HepG2 (cell line): ENCODE measurements around the gene FAM171A2. TPM values are rescaled to one million over a fixed set of nuclear protein-coding genes. Genes with fewer than 3 reads are reported as not detected.

Experiments used
- EED ChIP-seq: sonication (generic); formaldehyde crosslinking; IDR thresholded peaks from 2 replicates; pipeline ENCODE4 v1.5.0; 2020; ENCODE audit warnings: mild to moderate bottlenecking, missing genetic modification reagents
- FOXJ3 ChIP-seq: sonication (generic); formaldehyde crosslinking; IDR thresholded peaks from 2 replicates; pipeline ENCODE4 v1.4.0; 2020; ENCODE audit warnings: missing genetic modification reagents, mild to moderate bottlenecking, borderline replicate concordance
- GLI4 ChIP-seq: sonication (generic); formaldehyde crosslinking; IDR thresholded peaks from 2 replicates; pipeline ENCODE4 v1.5.1; 2020; ENCODE audit warnings: missing genetic modification reagents, mild to moderate bottlenecking, moderate library complexity, borderline replicate concordance
- HIVEP1 ChIP-seq: sonication (generic); formaldehyde crosslinking; IDR thresholded peaks from 2 replicates; pipeline ENCODE4 v1.4.0; 2020; ENCODE audit warnings: mild to moderate bottlenecking, missing genetic modification reagents
- NCOA1 ChIP-seq: sonication (generic); formaldehyde crosslinking; IDR thresholded peaks from 2 replicates; pipeline ENCODE4 v1.9.0; 2021; ENCODE audit warnings: missing genetic modification reagents
- NFYB ChIP-seq: sonication (generic); formaldehyde crosslinking; IDR thresholded peaks from 2 replicates; pipeline ENCODE4 v1.4.0; 2020; ENCODE audit warnings: missing genetic modification reagents
- NRL ChIP-seq: sonication (generic); formaldehyde crosslinking; IDR thresholded peaks from 2 replicates; pipeline ENCODE4 v1.5.0; 2020; ENCODE audit warnings: missing genetic modification reagents, mild to moderate bottlenecking, moderate library complexity, borderline replicate concordance
- RAD51 ChIP-seq: fragments of 450-650 bp; IDR thresholded peaks from 2 replicates; pipeline ENCODE4 v1.6.1; 2016; ENCODE audit warnings: borderline replicate concordance
- RORA ChIP-seq: sonication (generic); formaldehyde crosslinking; IDR thresholded peaks from 2 replicates; pipeline ENCODE4 v1.5.0; 2020; ENCODE audit warnings: mild to moderate bottlenecking, missing genetic modification reagents, moderate library complexity
- ZBTB3 ChIP-seq: sonication (generic); formaldehyde crosslinking; IDR thresholded peaks from 2 replicates; pipeline ENCODE4 v1.4.0; 2020; ENCODE audit warnings: low read depth, mild to moderate bottlenecking, moderate library complexity, missing genetic modification reagents, borderline replicate concordance
- ZNF124 ChIP-seq: sonication (generic); formaldehyde crosslinking; IDR thresholded peaks from 2 replicates; pipeline ENCODE4 v1.4.0; 2020; ENCODE audit warnings: missing genetic modification reagents
- ZNF225 ChIP-seq: sonication (generic); formaldehyde crosslinking; IDR thresholded peaks from 2 replicates; pipeline ENCODE4 v1.4.0; 2020; ENCODE audit warnings: mild to moderate bottlenecking, missing genetic modification reagents
- ZNF292 ChIP-seq: sonication (generic); formaldehyde crosslinking; IDR thresholded peaks from 2 replicates; pipeline ENCODE4 v1.8.1; 2022; ENCODE audit warnings: mild to moderate bottlenecking, low read depth, missing genetic modification reagents, borderline replicate concordance
- ZNF335 ChIP-seq: sonication (generic); formaldehyde crosslinking; IDR thresholded peaks from 2 replicates; pipeline ENCODE4 v1.4.0; 2020; ENCODE audit warnings: missing genetic modification reagents
- ZNF547 ChIP-seq: sonication (generic); formaldehyde crosslinking; IDR thresholded peaks from 2 replicates; pipeline ENCODE4 v1.5.1; 2020; ENCODE audit warnings: mild to moderate bottlenecking, missing genetic modification reagents
- ZNF678 ChIP-seq: sonication (generic); formaldehyde crosslinking; IDR thresholded peaks from 2 replicates; pipeline ENCODE4 v1.4.0; 2020; ENCODE audit warnings: mild to moderate bottlenecking, missing genetic modification reagents
- ZZZ3 ChIP-seq: sonication (generic); formaldehyde crosslinking; IDR thresholded peaks from 2 replicates; pipeline ENCODE4 v1.4.0; 2020; ENCODE audit warnings: missing genetic modification reagents, mild to moderate bottlenecking, borderline replicate concordance
- polyA plus RNA-seq, 8 experiments: library from polyadenylated mRNA; depleted of rRNA in 3 of 8; stranded (reverse) in 7 of 8; unstranded in 1 of 8; fragments of >200 nt; fragmentation: Illumina TruSeq in 4 of 8; extraction: Trizol in 4 of 8; gene quantifications; 2 replicates each; pipeline versions ENCODE4 v1.2.1 to v1.2.3, GENCODE V29; 2011 to 2016; ENCODE audit warnings: low read depth in 4 of 8, missing spikeins in 1 of 8, mixed read lengths in 1 of 8; ENCODE audit not compliant: insufficient read depth in 1 of 8
- total RNA-seq, 5 experiments: library from RNA; depleted of rRNA; stranded (reverse); fragments of >200 nt; fragmentation: Illumina TruSeq; extraction: Trizol; gene quantifications; 2 replicates each; pipeline ENCODE4 v1.2.3, GENCODE V29; 2016; ENCODE audit warnings: low read depth in 1 of 5
- TF ChIP-seq, protein P1 (sequence below): sonication (generic); formaldehyde crosslinking; IDR thresholded peaks from 2 replicates; pipeline ENCODE4 v1.4.0; 2020; ENCODE audit warnings: mild to moderate bottlenecking, missing genetic modification reagents
- TF ChIP-seq, protein P2 (sequence below): sonication (generic); formaldehyde crosslinking; IDR thresholded peaks from 2 replicates; pipeline ENCODE4 v1.5.0; 2020; ENCODE audit warnings: missing genetic modification reagents
- TF ChIP-seq, protein P3 (sequence below): sonication (generic); formaldehyde crosslinking; IDR thresholded peaks from 2 replicates; pipeline ENCODE4 v1.8.1; 2022; ENCODE audit warnings: mild to moderate bottlenecking, missing genetic modification reagents
- TF ChIP-seq, protein P4 (sequence below): sonication (generic); formaldehyde crosslinking; IDR thresholded peaks from 2 replicates; pipeline ENCODE4 v1.5.1; 2020; ENCODE audit warnings: mild to moderate bottlenecking, moderate library complexity, missing genetic modification reagents

The FAM171A2 gene
- total and polyA plus RNA-seq, 2 of the 13 experiments (the other 11 are each of a cell fraction or from before 2014, with no cell fraction given), result 1.8 to 3.6 TPM

DNA sequence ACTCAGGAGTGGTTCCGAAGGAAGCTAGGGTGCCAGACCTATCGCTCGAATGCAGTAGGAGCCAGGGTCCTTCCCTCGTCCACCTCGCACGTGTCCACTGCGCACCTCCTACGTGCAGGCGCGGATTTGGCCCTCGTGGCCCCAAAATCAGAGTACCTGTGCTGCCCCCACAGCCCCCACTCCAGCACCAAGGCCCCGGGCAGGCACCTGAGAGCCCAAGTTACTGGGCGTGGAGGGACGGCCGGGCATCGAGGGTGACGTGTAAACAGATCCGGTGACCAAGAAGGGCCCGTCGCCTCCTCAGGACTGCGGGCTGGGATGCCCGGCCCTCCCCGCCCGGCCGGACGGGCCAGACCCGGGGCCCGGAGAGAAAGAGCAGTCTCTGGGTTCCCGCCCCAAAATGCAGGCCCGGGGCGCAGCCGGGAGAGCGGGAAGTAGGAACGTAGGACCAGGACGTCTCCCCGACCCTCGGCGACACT is 39.5 kb downstream of the FAM171A2 start (continued):
- TF ChIP-seq, protein P1, sequence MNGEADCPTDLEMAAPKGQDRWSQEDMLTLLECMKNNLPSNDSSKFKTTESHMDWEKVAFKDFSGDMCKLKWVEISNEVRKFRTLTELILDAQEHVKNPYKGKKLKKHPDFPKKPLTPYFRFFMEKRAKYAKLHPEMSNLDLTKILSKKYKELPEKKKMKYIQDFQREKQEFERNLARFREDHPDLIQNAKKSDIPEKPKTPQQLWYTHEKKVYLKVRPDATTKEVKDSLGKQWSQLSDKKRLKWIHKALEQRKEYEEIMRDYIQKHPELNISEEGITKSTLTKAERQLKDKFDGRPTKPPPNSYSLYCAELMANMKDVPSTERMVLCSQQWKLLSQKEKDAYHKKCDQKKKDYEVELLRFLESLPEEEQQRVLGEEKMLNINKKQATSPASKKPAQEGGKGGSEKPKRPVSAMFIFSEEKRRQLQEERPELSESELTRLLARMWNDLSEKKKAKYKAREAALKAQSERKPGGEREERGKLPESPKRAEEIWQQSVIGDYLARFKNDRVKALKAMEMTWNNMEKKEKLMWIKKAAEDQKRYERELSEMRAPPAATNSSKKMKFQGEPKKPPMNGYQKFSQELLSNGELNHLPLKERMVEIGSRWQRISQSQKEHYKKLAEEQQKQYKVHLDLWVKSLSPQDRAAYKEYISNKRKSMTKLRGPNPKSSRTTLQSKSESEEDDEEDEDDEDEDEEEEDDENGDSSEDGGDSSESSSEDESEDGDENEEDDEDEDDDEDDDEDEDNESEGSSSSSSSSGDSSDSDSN (CRISPR knock-in tag), result peak; percentile 87; the same call in 1 of the 2 replicates
- TF ChIP-seq ZNF678 (CRISPR knock-in tag) (no peak), RORA (CRISPR knock-in tag) (no peak), EED (CRISPR knock-in tag) (peak; percentile 92; the same call in 1 of the 2 replicates), NFYB (CRISPR knock-in tag) (no peak), ZNF335 (no peak), NCOA1 (CRISPR knock-in tag) (0 out of 2 replicates have a peak, but pooled peaks have one; percentile 57), ZNF547 (CRISPR knock-in tag) (peak; percentile 74), RAD51 (no peak), GLI4 (CRISPR knock-in tag) (peak; percentile 84; the same call in 1 of the 2 replicates), ZNF225 (CRISPR knock-in tag) (no peak; the same call in 1 of the 2 replicates), ZZZ3 (no peak), FOXJ3 (0 out of 2 replicates have a peak, but pooled peaks have one; percentile 18), NRL (peak; percentile 70; the same call in 1 of the 2 replicates), HIVEP1 (CRISPR knock-in tag) (peak; percentile 71), ZBTB3 (CRISPR knock-in tag) (peak; percentile 39; the same call in 1 of the 2 replicates), ZNF292 (CRISPR knock-in tag) (0 out of 2 replicates have a peak, but pooled peaks have one; percentile 38), ZNF124 (0 out of 2 replicates have a peak, but pooled peaks have one; percentile 27)
- TF ChIP-seq, protein P2, sequence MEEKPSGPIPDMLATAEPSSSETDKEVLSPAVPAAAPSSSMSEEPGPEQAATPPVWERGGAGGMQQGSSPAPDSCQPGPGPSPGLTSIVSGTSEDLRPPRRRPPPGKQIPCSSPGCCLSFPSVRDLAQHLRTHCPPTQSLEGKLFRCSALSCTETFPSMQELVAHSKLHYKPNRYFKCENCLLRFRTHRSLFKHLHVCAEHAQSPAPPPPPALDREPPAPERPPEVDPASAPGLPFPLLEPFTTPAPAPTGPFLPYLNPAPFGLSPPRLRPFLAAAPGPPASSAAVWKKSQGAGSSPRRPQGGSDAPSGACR (CRISPR knock-in tag), result peak; percentile 85; the same call in 1 of the 2 replicates
- TF ChIP-seq, protein P3, sequence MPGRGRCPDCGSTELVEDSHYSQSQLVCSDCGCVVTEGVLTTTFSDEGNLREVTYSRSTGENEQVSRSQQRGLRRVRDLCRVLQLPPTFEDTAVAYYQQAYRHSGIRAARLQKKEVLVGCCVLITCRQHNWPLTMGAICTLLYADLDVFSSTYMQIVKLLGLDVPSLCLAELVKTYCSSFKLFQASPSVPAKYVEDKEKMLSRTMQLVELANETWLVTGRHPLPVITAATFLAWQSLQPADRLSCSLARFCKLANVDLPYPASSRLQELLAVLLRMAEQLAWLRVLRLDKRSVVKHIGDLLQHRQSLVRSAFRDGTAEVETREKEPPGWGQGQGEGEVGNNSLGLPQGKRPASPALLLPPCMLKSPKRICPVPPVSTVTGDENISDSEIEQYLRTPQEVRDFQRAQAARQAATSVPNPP (CRISPR knock-in tag), result peak; percentile 42; the same call in 1 of the 2 replicates
- TF ChIP-seq, protein P4, sequence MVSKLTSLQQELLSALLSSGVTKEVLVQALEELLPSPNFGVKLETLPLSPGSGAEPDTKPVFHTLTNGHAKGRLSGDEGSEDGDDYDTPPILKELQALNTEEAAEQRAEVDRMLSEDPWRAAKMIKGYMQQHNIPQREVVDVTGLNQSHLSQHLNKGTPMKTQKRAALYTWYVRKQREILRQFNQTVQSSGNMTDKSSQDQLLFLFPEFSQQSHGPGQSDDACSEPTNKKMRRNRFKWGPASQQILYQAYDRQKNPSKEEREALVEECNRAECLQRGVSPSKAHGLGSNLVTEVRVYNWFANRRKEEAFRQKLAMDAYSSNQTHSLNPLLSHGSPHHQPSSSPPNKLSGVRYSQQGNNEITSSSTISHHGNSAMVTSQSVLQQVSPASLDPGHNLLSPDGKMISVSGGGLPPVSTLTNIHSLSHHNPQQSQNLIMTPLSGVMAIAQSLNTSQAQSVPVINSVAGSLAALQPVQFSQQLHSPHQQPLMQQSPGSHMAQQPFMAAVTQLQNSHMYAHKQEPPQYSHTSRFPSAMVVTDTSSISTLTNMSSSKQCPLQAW (CRISPR knock-in tag), result peak; percentile 80
